ENCODE data around the gene UBQLNL.

Gene UBQLNL
- total RNA-seq = 0 to 0.44 (median 0.35) reads per million in 3 donors

DNA sequence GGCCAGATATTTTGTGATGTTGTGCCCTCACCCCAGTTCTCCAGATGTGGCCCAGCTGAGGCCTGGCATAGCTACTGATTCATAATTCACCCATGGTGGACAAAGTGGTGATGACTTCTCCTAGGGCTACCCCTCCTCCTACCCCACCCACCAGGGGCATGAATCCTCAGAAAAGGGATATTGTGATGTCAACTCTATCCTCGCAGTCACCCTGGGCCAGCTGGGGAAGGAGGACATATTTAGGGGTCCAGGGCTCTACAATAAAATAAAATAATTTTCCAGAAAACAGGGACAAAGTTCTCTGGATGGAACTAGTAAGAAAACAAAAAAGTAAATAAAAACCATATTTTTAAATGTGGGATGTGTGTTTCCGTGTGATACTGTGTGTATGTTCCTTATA lies at the start of gene UBQLNL:
Gene UBQLNL (minus strand): TSS at position 101 of the 400 bp plus-strand sequence. CDS start 258 bp downstream, outside the sequence.
- H3K27ac ChIP-seq (ENCODE audit: insufficient read depth, low read length, poor library complexity, severe bottlenecking) = no peak within 1 kb of the TSS
- no peak for DNase-seq
- H3K4me1 ChIP-seq (ENCODE audit: control insufficient read depth, insufficient read depth, low read length, poor library complexity, severe bottlenecking) = no peaks in the 10 kb centered on the region
- H3K9me3 ChIP-seq (ENCODE audit: control insufficient read depth, low read length) = no peaks in the 10 kb centered on the region
- no peak within 1 kb of the TSS for H3K4me3 ChIP-seq (ENCODE audit: insufficient read depth, low read depth, low read length, poor library complexity, severe bottlenecking)
- no peaks in the 10 kb centered on the region for H3K36me3 ChIP-seq (ENCODE audit: control insufficient read depth, insufficient read depth, low read length)
- no peaks in the 10 kb centered on the region for H3K27me3 ChIP-seq (replicated peaks; ENCODE audit: control insufficient read depth, insufficient read depth, low read length, poor library complexity, severe bottlenecking)

DNA sequence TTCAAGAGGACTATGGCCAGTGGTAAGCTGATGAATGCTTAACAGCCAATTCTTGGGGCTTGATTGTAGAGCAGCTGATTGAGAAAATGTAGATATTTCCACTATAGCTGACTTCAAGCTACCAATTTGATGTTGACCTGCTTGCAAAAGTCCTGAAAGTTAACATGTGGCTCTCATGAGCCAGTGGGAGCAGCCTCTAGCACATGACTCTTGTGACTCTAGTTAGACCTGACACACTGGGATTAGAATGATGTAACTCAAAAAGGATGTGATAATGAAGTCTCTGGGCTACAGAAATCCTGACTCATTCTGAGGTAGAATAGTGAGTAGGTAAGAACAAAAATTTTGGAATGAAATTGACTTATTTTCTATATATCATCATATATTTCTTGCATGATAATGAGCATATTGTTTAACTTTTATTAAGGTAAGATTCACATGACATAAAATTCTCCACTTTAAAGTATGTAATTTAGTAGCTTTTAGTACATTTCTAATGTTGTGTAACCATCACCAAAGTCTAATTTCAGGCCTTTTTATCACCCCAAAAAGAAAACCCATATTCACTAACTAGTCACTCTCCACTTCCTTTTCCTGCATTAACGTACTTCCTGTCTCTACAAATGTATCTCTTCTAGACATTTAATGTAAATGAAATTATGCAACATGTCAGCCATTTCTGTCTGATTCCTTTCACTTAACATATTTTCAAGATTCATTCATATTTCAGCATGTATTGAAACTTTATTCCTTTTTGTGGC lies 47.9 kb upstream of the UBQLNL start:
- DNase-seq = no peak
- H3K4me3 ChIP-seq (ENCODE audit: insufficient read depth, low read depth, low read length, poor library complexity, severe bottlenecking) = no peak overlapping the region
- H3K27ac ChIP-seq (ENCODE audit: insufficient read depth, low read length, poor library complexity, severe bottlenecking) = no peak overlapping the region
- H3K9me3 ChIP-seq (ENCODE audit: control insufficient read depth, low read length) = no peaks in the 10 kb centered on the region
- H3K4me1 ChIP-seq (ENCODE audit: control insufficient read depth, insufficient read depth, low read length, poor library complexity, severe bottlenecking) = no peaks in the 10 kb centered on the region
- no peaks in the 10 kb centered on the region for H3K36me3 ChIP-seq (ENCODE audit: control insufficient read depth, insufficient read depth, low read length)
- H3K27me3 ChIP-seq (replicated peaks; ENCODE audit: control insufficient read depth, insufficient read depth, low read length, poor library complexity, severe bottlenecking) = no peaks in the 10 kb centered on the region

DNA sequence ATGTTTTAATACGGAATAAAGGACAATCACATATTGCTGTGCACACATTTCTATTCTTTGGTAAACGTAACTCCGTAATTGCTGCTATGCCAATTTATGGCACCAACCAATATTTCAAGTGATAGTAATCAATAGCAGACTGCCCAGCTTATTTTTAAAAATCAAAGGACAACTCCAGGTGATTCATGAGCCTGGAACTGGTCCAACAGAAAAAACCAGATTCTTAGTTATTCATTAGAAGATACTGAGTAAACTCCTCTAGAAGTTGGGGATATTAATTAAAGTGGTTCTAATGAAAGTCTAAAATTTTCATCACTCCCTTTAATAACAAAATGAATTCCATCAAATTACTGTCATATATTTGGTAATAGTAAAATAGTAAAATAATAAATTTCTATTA lies 41.3 kb upstream of the UBQLNL start:
- DNase-seq = no peak
- no peak overlapping the region for H3K4me3 ChIP-seq (ENCODE audit: insufficient read depth, low read depth, low read length, poor library complexity, severe bottlenecking)

GRCh38 chr11:5556596-5557188 lies 40.2 kb upstream of the UBQLNL start:
- H3K4me3 ChIP-seq (ENCODE audit: insufficient read depth, low read depth, low read length, poor library complexity, severe bottlenecking) = no peak overlapping the region
- no peak for DNase-seq

More for the DNA sequence above, 41.3 kb upstream of the UBQLNL start:
- H3K9me3 ChIP-seq (ENCODE audit: control insufficient read depth, low read length) = no peaks in the 10 kb centered on the region
- H3K27ac ChIP-seq (ENCODE audit: insufficient read depth, low read length, poor library complexity, severe bottlenecking) = no peak overlapping the region
- H3K27me3 ChIP-seq (replicated peaks; ENCODE audit: control insufficient read depth, insufficient read depth, low read length, poor library complexity, severe bottlenecking) = no peaks in the 10 kb centered on the region
- no peaks in the 10 kb centered on the region for H3K4me1 ChIP-seq (ENCODE audit: control insufficient read depth, insufficient read depth, low read length, poor library complexity, severe bottlenecking)
- H3K36me3 ChIP-seq (ENCODE audit: control insufficient read depth, insufficient read depth, low read length) = no peaks in the 10 kb centered on the region

DNA sequence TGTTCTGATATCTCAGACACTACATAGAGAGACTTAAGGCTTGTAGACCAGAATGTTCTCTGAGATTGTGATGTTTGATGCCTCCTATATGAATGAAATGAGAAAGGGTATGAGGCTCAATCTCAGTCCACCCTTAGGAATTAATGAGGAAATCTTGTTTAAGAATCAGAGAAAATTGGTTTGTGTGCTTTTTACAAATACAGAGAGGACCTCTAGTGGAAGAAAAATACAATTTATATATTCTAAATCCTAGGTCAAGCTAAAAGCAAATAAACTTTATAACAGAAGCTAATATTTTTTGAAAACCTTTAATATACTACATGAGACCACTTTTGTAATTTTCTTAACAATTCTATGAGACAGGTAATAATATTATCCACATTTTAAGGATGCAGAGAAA lies 36.8 kb upstream of the UBQLNL start:
- H3K27ac ChIP-seq (ENCODE audit: insufficient read depth, low read length, poor library complexity, severe bottlenecking) = no peak overlapping the region
- no peaks in the 10 kb centered on the region for H3K4me1 ChIP-seq (ENCODE audit: control insufficient read depth, insufficient read depth, low read length, poor library complexity, severe bottlenecking)
- H3K9me3 ChIP-seq (ENCODE audit: control insufficient read depth, low read length) = no peaks in the 10 kb centered on the region
- H3K4me3 ChIP-seq (ENCODE audit: insufficient read depth, low read depth, low read length, poor library complexity, severe bottlenecking) = no peak overlapping the region
- no peaks in the 10 kb centered on the region for H3K36me3 ChIP-seq (ENCODE audit: control insufficient read depth, insufficient read depth, low read length)
- H3K27me3 ChIP-seq (replicated peaks; ENCODE audit: control insufficient read depth, insufficient read depth, low read length, poor library complexity, severe bottlenecking) = no peaks in the 10 kb centered on the region
- no peak for DNase-seq

More at GRCh38 chr11:5556596-5557188, 40.2 kb upstream of the UBQLNL start:
- Histone ChIP-seq H3K27ac (ENCODE audit: insufficient read depth, low read length, poor library complexity, severe bottlenecking) (no peak overlapping the region), H3K4me1 (ENCODE audit: control insufficient read depth, insufficient read depth, low read length, poor library complexity, severe bottlenecking) (no peaks in the 10 kb centered on the region), H3K27me3 (replicated peaks; ENCODE audit: control insufficient read depth, insufficient read depth, low read length, poor library complexity, severe bottlenecking) (no peaks in the 10 kb centered on the region), H3K36me3 (ENCODE audit: control insufficient read depth, insufficient read depth, low read length) (no peaks in the 10 kb centered on the region), H3K9me3 (ENCODE audit: control insufficient read depth, low read length) (no peaks in the 10 kb centered on the region)

- no peak overlapping the region for H3K27ac ChIP-seq (ENCODE audit: insufficient read depth, low read length, poor library complexity, severe bottlenecking)
- no peaks in the 10 kb centered on the region for H3K9me3 ChIP-seq (ENCODE audit: control insufficient read depth, low read length)
- no peaks in the 10 kb centered on the region for H3K4me1 ChIP-seq (ENCODE audit: control insufficient read depth, insufficient read depth, low read length, poor library complexity, severe bottlenecking)
- H3K27me3 ChIP-seq (replicated peaks; ENCODE audit: control insufficient read depth, insufficient read depth, low read length, poor library complexity, severe bottlenecking) = no peaks in the 10 kb centered on the region
- no peak for DNase-seq
- no peaks in the 10 kb centered on the region for H3K36me3 ChIP-seq (ENCODE audit: control insufficient read depth, insufficient read depth, low read length)
- H3K4me3 ChIP-seq (ENCODE audit: insufficient read depth, low read depth, low read length, poor library complexity, severe bottlenecking) = no peak overlapping the region
Measured at GRCh38 chr11:5550440-5551095, 34.1 kb upstream of the UBQLNL start.

- Histone ChIP-seq H3K9me3 (ENCODE audit: control insufficient read depth, low read length) (no peaks in the 10 kb centered on the region), H3K27me3 (replicated peaks; ENCODE audit: control insufficient read depth, insufficient read depth, low read length, poor library complexity, severe bottlenecking) (no peaks in the 10 kb centered on the region), H3K36me3 (ENCODE audit: control insufficient read depth, insufficient read depth, low read length) (no peaks in the 10 kb centered on the region), H3K4me1 (ENCODE audit: control insufficient read depth, insufficient read depth, low read length, poor library complexity, severe bottlenecking) (no peaks in the 10 kb centered on the region), H3K4me3 (ENCODE audit: insufficient read depth, low read depth, low read length, poor library complexity, severe bottlenecking) (no peak within 1 kb of the TSS), H3K27ac (ENCODE audit: insufficient read depth, low read length, poor library complexity, severe bottlenecking) (no peak within 1 kb of the TSS)
- DNase-seq = no peak
Measured at GRCh38 chr11:5548440-5548839, 31.9 kb upstream of the UBQLNL start, which contains the start of gene OR52H1. Gene OR52H1 (minus strand): TSS chr11:5548540. CDS start chr11:5545505, 3,035 bp downstream.

- Histone ChIP-seq H3K27me3 (replicated peaks; ENCODE audit: control insufficient read depth, insufficient read depth, low read length, poor library complexity, severe bottlenecking) (no peaks in the 10 kb centered on the region), H3K9me3 (ENCODE audit: control insufficient read depth, low read length) (no peaks in the 10 kb centered on the region), H3K4me1 (ENCODE audit: control insufficient read depth, insufficient read depth, low read length, poor library complexity, severe bottlenecking) (no peaks in the 10 kb centered on the region), H3K4me3 (ENCODE audit: insufficient read depth, low read depth, low read length, poor library complexity, severe bottlenecking) (no peak overlapping the region), H3K36me3 (ENCODE audit: control insufficient read depth, insufficient read depth, low read length) (no peaks in the 10 kb centered on the region), H3K27ac (ENCODE audit: insufficient read depth, low read length, poor library complexity, severe bottlenecking) (no peak overlapping the region)
- no peak for DNase-seq
Measured at GRCh38 chr11:5547982-5548381, 31.5 kb upstream of the UBQLNL start.

- Histone ChIP-seq H3K4me1 (ENCODE audit: control insufficient read depth, insufficient read depth, low read length, poor library complexity, severe bottlenecking) (no peaks in the 10 kb centered on the region), H3K27me3 (replicated peaks; ENCODE audit: control insufficient read depth, insufficient read depth, low read length, poor library complexity, severe bottlenecking) (no peaks in the 10 kb centered on the region), H3K36me3 (ENCODE audit: control insufficient read depth, insufficient read depth, low read length) (no peaks in the 10 kb centered on the region), H3K4me3 (ENCODE audit: insufficient read depth, low read depth, low read length, poor library complexity, severe bottlenecking) (no peak overlapping the region), H3K9me3 (ENCODE audit: control insufficient read depth, low read length) (no peaks in the 10 kb centered on the region), H3K27ac (ENCODE audit: insufficient read depth, low read length, poor library complexity, severe bottlenecking) (no peak overlapping the region)
- DNase-seq = no peak
Measured at GRCh38 chr11:5546457-5546856, 30.0 kb upstream of the UBQLNL start.

- Histone ChIP-seq H3K27me3 (replicated peaks; ENCODE audit: control insufficient read depth, insufficient read depth, low read length, poor library complexity, severe bottlenecking) (no peaks in the 10 kb centered on the region), H3K4me3 (ENCODE audit: insufficient read depth, low read depth, low read length, poor library complexity, severe bottlenecking) (no peak overlapping the region), H3K4me1 (ENCODE audit: control insufficient read depth, insufficient read depth, low read length, poor library complexity, severe bottlenecking) (no peaks in the 10 kb centered on the region), H3K36me3 (ENCODE audit: control insufficient read depth, insufficient read depth, low read length) (no peaks in the 10 kb centered on the region), H3K27ac (ENCODE audit: insufficient read depth, low read length, poor library complexity, severe bottlenecking) (no peak overlapping the region), H3K9me3 (ENCODE audit: control insufficient read depth, low read length) (no peaks in the 10 kb centered on the region)
- no peak for DNase-seq
Measured at GRCh38 chr11:5541427-5541826, 24.9 kb upstream of the UBQLNL start.
